GM19240 (cell line): Measurements from ENCODE around the gene CRY2.
"Not testable (repeated sequence)": the region's sequence is repeated elsewhere in the genome, so short reads cannot be mapped to it uniquely, and the experiment has no call there.

ENCODE experiments used
- DNase-seq: peaks from one replicate; pipeline ENCODE4 v3.0.0; 2011; ENCODE audit warnings: low spot score; ENCODE audit not compliant: insufficient read length

The CRY2 gene

GRCh38 chr11:45811571-45812290 lies 35.5 kb upstream of the CRY2 start:
- DNase-seq, result no peak

GRCh38 chr11:45812581-45813548 lies 34.4 kb upstream of the CRY2 start:
- no peak for DNase-seq

GRCh38 chr11:45815747-45816146 lies 31.5 kb upstream of the CRY2 start:
- DNase-seq, result no peak

- no peak for DNase-seq
Measured at GRCh38 chr11:45816614-45817013, 30.7 kb upstream of the CRY2 start.

- peak; percentile 36 for DNase-seq
Measured at GRCh38 chr11:45817191-45817590, 30.1 kb upstream of the CRY2 start.

- DNase-seq, result no peak
Measured at GRCh38 chr11:45818961-45819605, 28.2 kb upstream of the CRY2 start.

GRCh38 chr11:45820211-45820857 lies 26.9 kb upstream of the CRY2 start:
- no peak for DNase-seq

GRCh38 chr11:45826492-45826891 lies 20.8 kb upstream of the CRY2 start:
- not testable (repeated sequence) for DNase-seq

GRCh38 chr11:45827123-45827522 lies 20.2 kb upstream of the CRY2 start:
- no peak for DNase-seq

GRCh38 chr11:45828996-45829395 lies 18.3 kb upstream of the CRY2 start:
- DNase-seq, result no peak

- DNase-seq, result no peak
Measured at GRCh38 chr11:45830596-45830995, 16.7 kb upstream of the CRY2 start.

- DNase-seq, result no peak
Measured at GRCh38 chr11:45832811-45833441, 14.3 kb upstream of the CRY2 start.

- DNase-seq, result no peak
Measured at GRCh38 chr11:45833761-45834160, 13.5 kb upstream of the CRY2 start.

- DNase-seq, result no peak
Measured at GRCh38 chr11:45834298-45834756, 12.9 kb upstream of the CRY2 start.

GRCh38 chr11:45839204-45839603 lies 8.1 kb upstream of the CRY2 start:
- no peak for DNase-seq

GRCh38 chr11:45840251-45840650 lies 7.0 kb upstream of the CRY2 start:
- not testable (repeated sequence) for DNase-seq

- DNase-seq, result peak; percentile 68
Measured at GRCh38 chr11:45843158-45843924, 3.9 kb upstream of the CRY2 start.

- no peak for DNase-seq
Measured at GRCh38 chr11:45844822-45845578, 2.3 kb upstream of the CRY2 start.

- DNase-seq, result no peak
Measured at GRCh38 chr11:45846174-45846675, 1.1 kb upstream of the CRY2 start.
